Hepatocyte (in vitro differentiated cells): Measurements from ENCODE around the gene GLIPR2. TPM values are rescaled to one million over a fixed set of nuclear protein-coding genes. Genes with fewer than 3 reads are reported as not detected.
A peak's percentile ranks its signal among the peaks of the same experiment; 100 is the strongest.

Experiments used
- DNase-seq: peaks from one replicate; pipeline ENCODE4 v3.0.0-alpha.2; 2016; ENCODE audit warnings: low spot score
- H2AFZ ChIP-seq: fragments of 200-600 bp; sonication (generic); 2 replicates; pipeline ENCODE4 v1.6.0; 2016; ENCODE audit warnings: antibody characterized with exemption, mild to moderate bottlenecking
- H3K27ac ChIP-seq: fragments of 200-600 bp; sonication (generic); 2 replicates; pipeline ENCODE4 v1.5.1; 2016; ENCODE audit warnings: mild to moderate bottlenecking
- H3K27me3 ChIP-seq: fragments of 200-600 bp; sonication (generic); 2 replicates; pipeline ENCODE4 v1.6.1; 2016
- H3K36me3 ChIP-seq: fragments of 200-600 bp; sonication (generic); replicated peaks from 2 replicates; pipeline ENCODE4 v1.5.1; 2016; ENCODE audit warnings: low read depth; ENCODE audit not compliant: insufficient read depth
- H3K4me1 ChIP-seq: fragments of 200-600 bp; sonication (generic); 2 replicates; pipeline ENCODE4 v1.5.1; 2016; ENCODE audit warnings: mild to moderate bottlenecking, moderate library complexity; ENCODE audit not compliant: insufficient read depth
- H3K4me2 ChIP-seq: fragments of 200-600 bp; sonication (generic); 2 replicates; pipeline ENCODE4 v1.6.0; 2016
- H3K4me3 ChIP-seq: fragments of 200-600 bp; sonication (generic); 2 replicates; pipeline ENCODE4 v1.5.1; 2016; ENCODE audit warnings: mild to moderate bottlenecking
- H3K79me2 ChIP-seq: fragments of 200-600 bp; sonication (generic); 2 replicates; pipeline ENCODE4 v1.6.0; 2017; ENCODE audit warnings: mild to moderate bottlenecking
- H3K9me2 ChIP-seq: fragments of 200-600 bp; sonication (generic); replicated peaks from 2 replicates; pipeline ENCODE4 v1.6.0; 2017; ENCODE audit warnings: mild to moderate bottlenecking; ENCODE audit not compliant: insufficient read depth
- H3K9me3 ChIP-seq: fragments of 200-600 bp; sonication (generic); 2 replicates; pipeline ENCODE4 v1.5.1; 2016; ENCODE audit warnings: low read depth, mild to moderate bottlenecking
- H4K20me1 ChIP-seq: fragments of 200-600 bp; sonication (generic); 2 replicates; pipeline ENCODE4 v1.6.0; 2016; ENCODE audit warnings: mild to moderate bottlenecking; ENCODE audit not compliant: insufficient read depth, poor library complexity, severe bottlenecking
- EZH2 ChIP-seq: fragments of 200-600 bp; sonication (generic); IDR thresholded peaks from 2 replicates; pipeline ENCODE4 v1.6.1; 2016; ENCODE audit warnings: antibody characterized with exemption, mild to moderate bottlenecking, borderline replicate concordance
- EZH2phosphoT487 ChIP-seq: fragments of 200-600 bp; sonication (generic); IDR thresholded peaks from one replicate; pipeline ENCODE4 v1.6.1; 2018; ENCODE audit warnings: antibody characterized with exemption, mild to moderate bottlenecking, low read depth, moderate library complexity; ENCODE audit not compliant: unreplicated experiment, severe bottlenecking
- WGBS: methylation state at CpG from one replicate; pipeline ENCODE4 v1.1.6; 2016; ENCODE audit warnings: low lambda C conversion rate; ENCODE audit errors: missing lambda C conversion rate; 5-methylcytosine and 5-hydroxymethylcytosine counted together
- polyA plus RNA-seq: library from polyadenylated mRNA; unstranded; fragments of >200 nt; fragmentation: Nextera tagmentation; extraction: Ambion mirVana; gene quantifications from 2 replicates; pipeline ENCODE4 v1.2.1, GENCODE V29; 2016
- total RNA-seq: library from RNA; depleted of rRNA; stranded (reverse); fragments of >200 nt; gene quantifications from 2 replicates; pipeline ENCODE4 v1.2.3, GENCODE V29; 2014
- TF ChIP-seq, protein P1 (sequence below): fragments of 200-600 bp; sonication (generic); IDR thresholded peaks from 2 replicates; pipeline ENCODE4 v1.5.1; 2016; ENCODE audit warnings: antibody characterized with exemption, mild to moderate bottlenecking; ENCODE audit not compliant: poor library complexity

GLIPR2 gene
- total and polyA plus RNA-seq, 2 experiments from 2014 or later, result 12.6 to 14.1 TPM

DNA sequence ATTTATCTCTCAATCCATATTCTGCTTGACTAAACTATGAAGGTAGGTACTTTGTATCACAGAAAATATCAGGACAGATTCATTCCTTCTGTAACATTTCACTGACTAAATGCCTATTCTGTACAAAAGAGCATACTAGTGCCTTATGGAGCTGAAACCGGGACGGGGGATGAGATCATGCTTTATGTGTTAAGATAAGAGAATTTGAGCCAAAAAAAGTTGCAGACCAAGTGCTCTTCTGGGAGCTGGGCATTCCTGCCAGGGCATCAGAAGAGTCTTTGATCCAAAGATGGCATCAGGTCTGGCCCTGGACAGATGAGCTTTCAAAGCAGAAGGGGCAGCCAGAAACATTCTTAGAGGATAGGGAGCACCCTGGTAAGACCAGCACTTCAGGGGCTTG is 27.5 kb upstream of the GLIPR2 start:
- H3K9me3 ChIP-seq, result no peaks in the 10 kb centered on the region
- H2AFZ ChIP-seq, result no peak overlapping the region
- H3K4me3 ChIP-seq, result no peak overlapping the region
- no peaks in the 10 kb centered on the region for H4K20me1 ChIP-seq
- H3K4me2 ChIP-seq, result no peak overlapping the region
- no peak overlapping the region for H3K27ac ChIP-seq
- no peak for DNase-seq
- 69% methylated on average over 2 of the region's 2 CpGs for WGBS
- H3K27me3 ChIP-seq, result no peaks in the 10 kb centered on the region
- H3K36me3 ChIP-seq, result no peaks in the 10 kb centered on the region
- TF ChIP-seq EZH2, result no peak
- TF ChIP-seq, protein P1, sequence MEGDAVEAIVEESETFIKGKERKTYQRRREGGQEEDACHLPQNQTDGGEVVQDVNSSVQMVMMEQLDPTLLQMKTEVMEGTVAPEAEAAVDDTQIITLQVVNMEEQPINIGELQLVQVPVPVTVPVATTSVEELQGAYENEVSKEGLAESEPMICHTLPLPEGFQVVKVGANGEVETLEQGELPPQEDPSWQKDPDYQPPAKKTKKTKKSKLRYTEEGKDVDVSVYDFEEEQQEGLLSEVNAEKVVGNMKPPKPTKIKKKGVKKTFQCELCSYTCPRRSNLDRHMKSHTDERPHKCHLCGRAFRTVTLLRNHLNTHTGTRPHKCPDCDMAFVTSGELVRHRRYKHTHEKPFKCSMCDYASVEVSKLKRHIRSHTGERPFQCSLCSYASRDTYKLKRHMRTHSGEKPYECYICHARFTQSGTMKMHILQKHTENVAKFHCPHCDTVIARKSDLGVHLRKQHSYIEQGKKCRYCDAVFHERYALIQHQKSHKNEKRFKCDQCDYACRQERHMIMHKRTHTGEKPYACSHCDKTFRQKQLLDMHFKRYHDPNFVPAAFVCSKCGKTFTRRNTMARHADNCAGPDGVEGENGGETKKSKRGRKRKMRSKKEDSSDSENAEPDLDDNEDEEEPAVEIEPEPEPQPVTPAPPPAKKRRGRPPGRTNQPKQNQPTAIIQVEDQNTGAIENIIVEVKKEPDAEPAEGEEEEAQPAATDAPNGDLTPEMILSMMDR, result no peak
- no peak for TF ChIP-seq EZH2phosphoT487
- H3K4me1 ChIP-seq, result no peaks in the 10 kb centered on the region
- H3K9me2 ChIP-seq, result no peaks in the 10 kb centered on the region
- H3K79me2 ChIP-seq, result no peaks in the 10 kb centered on the region

DNA sequence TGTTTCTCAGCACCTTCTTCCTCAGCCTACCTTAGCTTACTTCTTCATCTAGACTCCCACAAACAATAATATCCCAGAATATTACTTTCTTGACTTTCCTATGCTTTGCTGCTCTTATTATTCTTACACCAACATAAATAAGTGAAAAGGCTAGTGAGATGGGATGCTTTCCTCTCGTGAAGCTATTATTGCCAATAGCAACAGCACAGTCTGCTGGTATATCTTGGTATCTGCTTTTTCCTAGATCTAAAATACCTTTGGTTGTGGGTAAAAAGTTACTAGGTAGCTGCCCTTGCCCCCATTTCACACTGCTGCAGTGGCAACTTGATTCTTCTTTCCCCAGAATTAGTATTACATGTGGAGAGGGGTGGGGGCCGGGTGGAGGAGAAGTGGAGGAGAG is 26.1 kb upstream of the GLIPR2 start:
- H3K4me1 ChIP-seq, result no peaks in the 10 kb centered on the region
- no peaks in the 10 kb centered on the region for H3K9me3 ChIP-seq
- H3K36me3 ChIP-seq, result no peaks in the 10 kb centered on the region
- H3K4me2 ChIP-seq, result no peak overlapping the region
- H2AFZ ChIP-seq, result no peak overlapping the region
- H3K79me2 ChIP-seq, result no peaks in the 10 kb centered on the region
- 93% methylated on average over 2 of the region's 2 CpGs for WGBS
- TF ChIP-seq, protein P1, result peak; percentile 17
- no peak for TF ChIP-seq EZH2phosphoT487
- no peak overlapping the region for H3K4me3 ChIP-seq
- H3K27ac ChIP-seq, result no peak overlapping the region
- no peaks in the 10 kb centered on the region for H4K20me1 ChIP-seq
- H3K9me2 ChIP-seq, result no peaks in the 10 kb centered on the region
- no peak for DNase-seq
- no peaks in the 10 kb centered on the region for H3K27me3 ChIP-seq

DNA sequence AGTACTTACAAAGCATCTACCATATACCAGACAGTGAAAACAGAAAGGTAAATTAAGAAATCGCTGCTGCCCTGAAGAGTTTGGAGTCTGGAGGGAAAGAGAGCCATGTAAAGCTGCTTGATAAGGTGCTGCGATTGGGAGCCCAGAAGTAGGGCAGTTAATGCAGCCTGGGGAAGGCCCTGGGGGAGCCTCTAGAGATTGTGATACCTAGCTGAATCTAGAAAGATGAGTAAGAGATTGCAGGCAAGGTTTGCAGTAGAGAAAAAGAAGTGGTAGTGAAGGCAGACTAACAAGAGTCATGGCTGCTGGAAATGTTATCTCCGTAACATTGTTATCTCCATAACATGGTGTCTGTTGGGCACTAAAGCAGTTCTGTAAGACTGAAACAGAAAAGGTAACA is 24.0 kb upstream of the GLIPR2 start:
- Histone ChIP-seq H2AFZ (no peak overlapping the region), H3K27me3 (no peaks in the 10 kb centered on the region), H3K4me2 (no peak overlapping the region), H3K9me2 (no peaks in the 10 kb centered on the region), H3K4me1 (no peaks in the 10 kb centered on the region), H3K79me2 (no peaks in the 10 kb centered on the region), H3K9me3 (no peaks in the 10 kb centered on the region), H3K27ac (no peak overlapping the region), H4K20me1 (no peaks in the 10 kb centered on the region), H3K36me3 (no peaks in the 10 kb centered on the region), H3K4me3 (no peak overlapping the region)
- TF ChIP-seq EZH2, result no peak
- TF ChIP-seq EZH2phosphoT487, result no peak
- TF ChIP-seq, protein P1, result no peak
- DNase-seq, result no peak
- WGBS, result 90% methylated on average over 3 of the region's 3 CpGs

DNA sequence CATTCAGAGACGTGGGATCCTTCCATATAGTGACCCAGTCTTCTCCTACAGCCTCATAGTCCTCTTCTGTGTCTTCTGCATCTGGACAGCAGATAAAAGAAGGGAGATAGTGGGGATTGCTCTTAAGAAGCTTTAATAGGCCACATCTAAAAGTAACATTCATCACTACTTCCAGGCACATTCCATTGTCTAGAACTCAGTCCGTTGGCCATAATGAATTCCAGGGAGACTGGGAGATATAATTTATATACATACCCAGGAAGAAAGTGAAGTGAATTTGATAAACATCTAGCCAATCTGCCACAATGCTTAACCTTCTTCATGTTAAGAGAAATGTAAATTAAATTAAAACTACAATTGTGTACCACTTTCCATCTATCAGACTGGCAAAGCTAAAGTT is 22.5 kb upstream of the GLIPR2 start:
- Histone ChIP-seq H3K9me2 (no peaks in the 10 kb centered on the region), H3K36me3 (no peaks in the 10 kb centered on the region), H3K9me3 (no peaks in the 10 kb centered on the region), H3K4me1 (no peaks in the 10 kb centered on the region), H3K27ac (no peak overlapping the region), H2AFZ (no peak overlapping the region), H3K79me2 (no peaks in the 10 kb centered on the region), H4K20me1 (no peaks in the 10 kb centered on the region), H3K27me3 (no peaks in the 10 kb centered on the region), H3K4me2 (no peak overlapping the region), H3K4me3 (no peak overlapping the region)
- TF ChIP-seq, protein P1, result no peak
- TF ChIP-seq EZH2phosphoT487 (no peak), EZH2 (no peak)
- DNase-seq, result no peak
- WGBS, result 37% methylated on average over 2 of the region's 2 CpGs
